ENCODE results near the gene PTGES3L. TPM values are rescaled to one million over a fixed set of nuclear protein-coding genes. Genes with fewer than 3 reads are reported as not detected.

The PTGES3L gene
- polyA plus RNA-seq, 2 donors = 0.65 to 0.94 TPM

- Histone ChIP-seq H3K9me3 (ENCODE audit: control insufficient read depth in 2 of 2, insufficient read depth in 1 of 2, low read depth in 1 of 2, low read length in 1 of 2) (no peaks in the 10 kb centered on the region), H3K36me3 (ENCODE audit: control insufficient read depth in 2 of 2, insufficient read depth in 2 of 2, low read length in 1 of 2) (peaks cover 0 to 17% of the 10 kb centered on the region in 2 donors), H3K4me1 (ENCODE audit: control insufficient read depth in 2 of 2, insufficient read depth in 2 of 2, low read length in 1 of 2) (peaks cover 2 to 11% of the 10 kb centered on the region in 2 donors), H3K4me3 (ENCODE audit: low read depth in 1 of 2, low read length in 2 of 2) (peak overlapping the region; percentile 83 to 97), H3K27ac (ENCODE audit: low read depth in 2 of 2, low read length in 1 of 2) (peak overlapping the region; percentile 88 to 92), H3K27me3 (ENCODE audit: control insufficient read depth in 1 of 2, insufficient read depth in 2 of 2, low read length in 2 of 2) (no peaks in the 10 kb centered on the region)
- WGBS, 2 donors = 15 to 19% methylated on average over 34 to 39 of the region's 40 CpGs
These were observed 41.2 kb upstream of the PTGES3L start for GRCh38 chr17:43020789-43021740.

- peaks cover 0 to 21% of the 10 kb centered on the region in 2 donors for H3K36me3 ChIP-seq (ENCODE audit: control insufficient read depth in 2 of 2, insufficient read depth in 2 of 2, low read length in 1 of 2)
- peak overlapping the region in 1 of 2 donors; percentile 18 for H3K4me3 ChIP-seq (ENCODE audit: low read depth in 1 of 2, low read length in 2 of 2)
- no peaks in the 10 kb centered on the region for H3K27me3 ChIP-seq (ENCODE audit: control insufficient read depth in 1 of 2, insufficient read depth in 2 of 2, low read length in 2 of 2)
- H3K4me1 ChIP-seq (ENCODE audit: control insufficient read depth in 2 of 2, insufficient read depth in 2 of 2, low read length in 1 of 2) = peaks cover 2 to 11% of the 10 kb centered on the region in 2 donors
- WGBS, 2 donors = 63 to 74% methylated on average over 6 of the region's 6 CpGs
- peak overlapping the region; percentile 58 to 62 for H3K27ac ChIP-seq (ENCODE audit: low read depth in 2 of 2, low read length in 1 of 2)
- no peaks in the 10 kb centered on the region for H3K9me3 ChIP-seq (ENCODE audit: control insufficient read depth in 2 of 2, insufficient read depth in 1 of 2, low read depth in 1 of 2, low read length in 1 of 2)
These were observed 40.2 kb upstream of the PTGES3L start for GRCh38 chr17:43020030-43020621.

DNA sequence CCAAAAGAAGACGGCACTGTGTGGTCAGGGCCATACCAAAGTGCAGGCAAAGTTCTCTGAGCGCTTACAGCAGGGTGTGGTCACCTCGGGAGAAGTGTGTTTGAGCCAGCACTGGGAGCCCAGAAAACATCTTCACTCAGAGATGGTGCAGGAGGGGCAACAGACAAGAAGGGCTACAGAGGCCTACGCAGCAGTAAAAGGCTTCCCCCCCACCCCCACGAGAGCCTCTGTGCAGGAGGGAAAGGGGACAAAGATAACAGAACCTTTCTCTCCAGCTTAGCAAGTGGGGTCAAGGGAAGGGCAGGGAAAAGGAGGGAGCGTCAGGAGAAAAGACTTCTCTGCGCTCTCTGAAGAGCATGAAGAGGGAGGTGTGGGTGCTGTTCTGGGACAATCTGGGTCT lies 39.5 kb upstream of the PTGES3L start:
- H3K27ac ChIP-seq (ENCODE audit: low read depth in 2 of 2, low read length in 1 of 2) = peak overlapping the region; percentile 33 to 58
- 36 to 39% methylated on average over 7 of the region's 7 CpGs for WGBS, 2 donors
- peaks cover 2 to 9% of the 10 kb centered on the region in 2 donors for H3K4me1 ChIP-seq (ENCODE audit: control insufficient read depth in 2 of 2, insufficient read depth in 2 of 2, low read length in 1 of 2)
- H3K4me3 ChIP-seq (ENCODE audit: low read depth in 1 of 2, low read length in 2 of 2) = no peak overlapping the region
- H3K36me3 ChIP-seq (ENCODE audit: control insufficient read depth in 2 of 2, insufficient read depth in 2 of 2, low read length in 1 of 2) = peaks cover 0 to 26% of the 10 kb centered on the region in 2 donors
- H3K9me3 ChIP-seq (ENCODE audit: control insufficient read depth in 2 of 2, insufficient read depth in 1 of 2, low read depth in 1 of 2, low read length in 1 of 2) = no peaks in the 10 kb centered on the region
- no peaks in the 10 kb centered on the region for H3K27me3 ChIP-seq (ENCODE audit: control insufficient read depth in 1 of 2, insufficient read depth in 2 of 2, low read length in 2 of 2)

- Histone ChIP-seq H3K27me3 (ENCODE audit: control insufficient read depth in 1 of 2, insufficient read depth in 2 of 2, low read length in 2 of 2) (no peaks in the 10 kb centered on the region), H3K36me3 (ENCODE audit: control insufficient read depth in 2 of 2, insufficient read depth in 2 of 2, low read length in 1 of 2) (peaks cover 0 to 29% of the 10 kb centered on the region in 2 donors), H3K9me3 (ENCODE audit: control insufficient read depth in 2 of 2, insufficient read depth in 1 of 2, low read depth in 1 of 2, low read length in 1 of 2) (no peaks in the 10 kb centered on the region), H3K27ac (ENCODE audit: low read depth in 2 of 2, low read length in 1 of 2) (no peak overlapping the region), H3K4me3 (ENCODE audit: low read depth in 1 of 2, low read length in 2 of 2) (no peak overlapping the region), H3K4me1 (ENCODE audit: control insufficient read depth in 2 of 2, insufficient read depth in 2 of 2, low read length in 1 of 2) (peaks cover 2 to 9% of the 10 kb centered on the region in 2 donors)
- 43 to 50% methylated on average over 4 of the region's 4 CpGs for WGBS, 2 donors
These were observed 39.1 kb upstream of the PTGES3L start for GRCh38 chr17:43018932-43019331.

DNA sequence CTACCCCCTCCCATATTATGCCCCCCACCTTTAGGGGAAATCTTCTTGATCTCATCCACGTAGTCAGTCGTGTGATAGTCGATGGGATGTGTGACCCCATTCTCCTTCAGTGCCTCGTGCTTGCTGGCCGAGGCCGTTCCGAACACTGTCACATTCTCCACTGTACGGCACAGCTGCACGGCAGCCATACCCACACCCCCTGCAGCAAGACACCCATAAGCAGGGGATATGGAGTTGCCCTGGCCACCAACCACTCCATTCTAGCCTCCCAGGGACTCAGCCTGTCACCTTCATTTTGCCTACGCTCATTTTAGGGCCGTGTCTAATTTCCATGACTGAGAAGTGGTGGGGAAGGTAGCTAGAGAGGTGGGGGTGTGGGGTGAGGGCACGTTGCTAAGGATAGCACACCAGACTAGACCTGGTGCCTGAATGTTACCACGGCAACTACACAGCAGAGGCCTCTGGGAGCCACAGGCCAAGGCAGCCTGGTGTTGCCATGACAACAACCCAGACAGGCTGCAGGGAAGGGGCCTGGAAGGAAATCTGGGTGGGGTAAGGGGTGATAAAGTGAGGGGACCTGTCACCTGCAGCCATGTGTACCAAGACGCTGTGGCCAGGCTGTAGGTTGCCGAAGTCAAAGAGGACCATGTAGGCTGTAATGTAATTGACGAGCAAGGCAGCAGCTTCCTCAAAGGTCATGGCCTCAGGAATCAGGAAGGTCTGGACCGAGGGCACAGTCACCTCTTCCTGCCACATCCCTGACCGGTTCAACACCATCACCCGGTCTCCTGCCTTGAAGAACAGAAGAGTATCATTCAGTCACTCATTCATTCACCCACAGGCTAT lies 38.4 kb upstream of the PTGES3L start:
- peaks cover 0 to 34% of the 10 kb centered on the region in 2 donors for H3K36me3 ChIP-seq (ENCODE audit: control insufficient read depth in 2 of 2, insufficient read depth in 2 of 2, low read length in 1 of 2)
- no peaks in the 10 kb centered on the region for H3K9me3 ChIP-seq (ENCODE audit: control insufficient read depth in 2 of 2, insufficient read depth in 1 of 2, low read depth in 1 of 2, low read length in 1 of 2)
- peaks cover 2 to 9% of the 10 kb centered on the region in 2 donors for H3K4me1 ChIP-seq (ENCODE audit: control insufficient read depth in 2 of 2, insufficient read depth in 2 of 2, low read length in 1 of 2)
- no peaks in the 10 kb centered on the region for H3K27me3 ChIP-seq (ENCODE audit: control insufficient read depth in 1 of 2, insufficient read depth in 2 of 2, low read length in 2 of 2)
- H3K27ac ChIP-seq (ENCODE audit: low read depth in 2 of 2, low read length in 1 of 2) = peak overlapping the region in 1 of 2 donors; percentile 34
- WGBS, 2 donors = 68 to 70% methylated on average over 19 of the region's 19 CpGs
- H3K4me3 ChIP-seq (ENCODE audit: low read depth in 1 of 2, low read length in 2 of 2) = no peak overlapping the region

DNA sequence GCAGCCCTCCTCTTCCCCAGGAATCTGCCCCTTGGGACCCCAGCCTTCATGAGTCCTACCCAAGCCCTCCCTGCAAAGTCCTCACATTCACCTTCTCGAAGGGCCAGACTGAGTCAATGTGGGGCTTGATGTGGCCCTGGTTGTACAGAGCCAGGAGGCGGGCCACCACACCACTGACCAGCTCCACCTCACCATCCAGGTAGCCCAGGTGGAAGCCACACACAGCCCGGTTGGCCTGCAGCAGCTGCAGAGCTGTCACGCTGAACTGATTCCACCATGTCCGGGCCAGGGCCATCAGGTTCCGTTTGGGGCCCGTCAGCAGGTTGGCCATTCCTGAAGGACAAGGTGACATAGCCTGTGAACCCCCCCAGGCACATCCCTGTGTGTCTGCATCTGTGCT lies 36.3 kb upstream of the PTGES3L start:
- Histone ChIP-seq H3K27ac (ENCODE audit: low read depth in 2 of 2, low read length in 1 of 2) (peak overlapping the region; percentile 22 to 52), H3K9me3 (ENCODE audit: control insufficient read depth in 2 of 2, insufficient read depth in 1 of 2, low read depth in 1 of 2, low read length in 1 of 2) (no peaks in the 10 kb centered on the region), H3K4me3 (ENCODE audit: low read depth in 1 of 2, low read length in 2 of 2) (no peak overlapping the region), H3K27me3 (ENCODE audit: control insufficient read depth in 1 of 2, insufficient read depth in 2 of 2, low read length in 2 of 2) (no peaks in the 10 kb centered on the region), H3K4me1 (ENCODE audit: control insufficient read depth in 2 of 2, insufficient read depth in 2 of 2, low read length in 1 of 2) (peaks cover 2 to 12% of the 10 kb centered on the region in 2 donors), H3K36me3 (ENCODE audit: control insufficient read depth in 2 of 2, insufficient read depth in 2 of 2, low read length in 1 of 2) (peaks cover 0 to 38% of the 10 kb centered on the region in 2 donors)
- 89 to 94% methylated on average over 7 of the region's 7 CpGs for WGBS, 2 donors

DNA sequence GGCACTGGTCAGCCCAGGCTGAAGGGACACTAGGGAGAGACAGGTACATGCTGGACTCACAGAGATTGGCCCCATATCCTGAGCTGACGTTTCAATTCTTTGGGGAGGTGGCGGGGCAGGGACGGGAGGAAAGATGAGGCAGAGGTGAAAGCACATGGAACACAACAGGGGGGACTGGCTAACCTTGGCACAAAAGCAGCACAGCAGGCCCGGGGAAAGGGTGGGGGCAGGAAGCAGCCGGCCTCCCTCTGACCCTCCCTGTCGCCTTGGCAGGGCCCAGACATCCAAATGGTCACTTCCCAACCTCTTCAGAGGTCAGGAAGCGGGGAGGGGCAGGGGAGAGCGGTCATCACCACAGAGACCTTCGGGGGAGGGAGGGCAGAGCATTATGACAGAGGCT lies 35.7 kb upstream of the PTGES3L start:
- H3K4me3 ChIP-seq (ENCODE audit: low read depth in 1 of 2, low read length in 2 of 2) = no peak overlapping the region
- WGBS, 2 donors = 50 to 68% methylated on average over 9 of the region's 9 CpGs
- H3K36me3 ChIP-seq (ENCODE audit: control insufficient read depth in 2 of 2, insufficient read depth in 2 of 2, low read length in 1 of 2) = peaks cover 0 to 38% of the 10 kb centered on the region in 2 donors
- no peaks in the 10 kb centered on the region for H3K9me3 ChIP-seq (ENCODE audit: control insufficient read depth in 2 of 2, insufficient read depth in 1 of 2, low read depth in 1 of 2, low read length in 1 of 2)
- H3K27ac ChIP-seq (ENCODE audit: low read depth in 2 of 2, low read length in 1 of 2) = peak overlapping the region; percentile 32 to 38
- H3K27me3 ChIP-seq (ENCODE audit: control insufficient read depth in 1 of 2, insufficient read depth in 2 of 2, low read length in 2 of 2) = no peaks in the 10 kb centered on the region
- peaks cover 2 to 12% of the 10 kb centered on the region in 2 donors for H3K4me1 ChIP-seq (ENCODE audit: control insufficient read depth in 2 of 2, insufficient read depth in 2 of 2, low read length in 1 of 2)

GRCh38 chr17:43014649-43015542 lies 35.0 kb upstream of the PTGES3L start:
- Histone ChIP-seq H3K4me1 (ENCODE audit: control insufficient read depth in 2 of 2, insufficient read depth in 2 of 2, low read length in 1 of 2) (peaks cover 2 to 10% of the 10 kb centered on the region in 2 donors), H3K9me3 (ENCODE audit: control insufficient read depth in 2 of 2, insufficient read depth in 1 of 2, low read depth in 1 of 2, low read length in 1 of 2) (no peaks in the 10 kb centered on the region), H3K4me3 (ENCODE audit: low read depth in 1 of 2, low read length in 2 of 2) (no peak overlapping the region), H3K27ac (ENCODE audit: low read depth in 2 of 2, low read length in 1 of 2) (peak overlapping the region; percentile 32 to 38), H3K36me3 (ENCODE audit: control insufficient read depth in 2 of 2, insufficient read depth in 2 of 2, low read length in 1 of 2) (peaks cover 0 to 38% of the 10 kb centered on the region in 2 donors), H3K27me3 (ENCODE audit: control insufficient read depth in 1 of 2, insufficient read depth in 2 of 2, low read length in 2 of 2) (no peaks in the 10 kb centered on the region)
- WGBS, 2 donors = 69 to 74% methylated on average over 8 of the region's 8 CpGs

Data from esophagus (tissue), 2 donors.